K562 (cell line): ENCODE results near the gene B3GNT4. TPM values are rescaled to one million over a fixed set of nuclear protein-coding genes. Genes with fewer than 3 reads are reported as not detected.
A peak's percentile ranks its signal among the peaks of the same experiment; 100 is the strongest.

Source experiments
- ATAC-seq: fragments of 200-7000 bp; cut with Tn5 transposase; 3 replicates; pipeline ENCODE4 v1.9.1; 2020; ENCODE audit warnings: moderate library complexity
- BruUV-seq: library from RNA; stranded (reverse); fragments of 400-500 nt; replicated peaks from 2 replicates; lab custom pipeline; 2021; lab: Mats Ljungman, UMichigan
- CTCF ChIA-PET: fragments of 300-600 bp; formaldehyde crosslinking; extraction: SDS; loops from one replicate; lab custom pipeline; 2021; ENCODE audit warnings: low intra/inter-chr PET ratio; lab: Yijun Ruan, JAX
- POLR2A ChIA-PET: fragments of 300-600, 350-650 bp; sonication (Branson Sonifier 250); formaldehyde crosslinking; extraction: SDS; loops from one replicate; lab custom pipeline; 2021; ENCODE audit warnings: antibody characterized with exemption, inconsistent platforms; lab: Yijun Ruan, JAX
- DNase-seq, 4 experiments: peaks; one replicate each; pipeline versions ENCODE4 v3.0.0 to v3.0.0-alpha.2; 2011 to 2018; ENCODE audit warnings: low spot score in 3 of 4, mixed read lengths in 3 of 4; ENCODE audit errors: extremely low read depth in 1 of 4
- FAIRE-seq: peaks from 2 replicates; lab custom pipeline; 2011; peaks lifted over from hg19 to GRCh38; lab: Jason Lieb, UNC
- H2AFZ ChIP-seq: 2 replicates; pipeline ENCODE4 v1.6.0; 2011; ENCODE audit warnings: low read depth, low read length, control low read depth, inconsistent platforms
- H3K27ac ChIP-seq: fragments of 200-600 bp; 3 replicates; pipeline ENCODE4 v1.8.0; 2011; ENCODE audit warnings: low read depth, mild to moderate bottlenecking, control low read depth, inconsistent platforms, low read length, moderate library complexity, mixed read lengths; ENCODE audit errors: extremely low read depth
- H3K27me3 ChIP-seq, 2 experiments: fragments of 300-600 bp in 1 of 2; 2 replicates in 1 of 2; 3 replicates in 1 of 2; pipeline versions ENCODE4 v1.6.0 to v1.8.0; 2011; ENCODE audit warnings: inconsistent platforms in 2 of 2, low read length in 2 of 2, mild to moderate bottlenecking in 1 of 2, mixed read lengths in 1 of 2, moderate library complexity in 1 of 2; ENCODE audit not compliant: control insufficient read depth in 2 of 2, insufficient read depth in 2 of 2
- H3K36me3 ChIP-seq: fragments of 300-600 bp; 3 replicates; pipeline ENCODE4 v1.8.0; 2011; ENCODE audit warnings: mild to moderate bottlenecking, low read length, inconsistent platforms; ENCODE audit not compliant: control insufficient read depth, insufficient read depth
- H3K4me1 ChIP-seq, 2 experiments: fragments of 200-600 bp in 1 of 2; replicated peaks in 1 of 2; 2 replicates in 1 of 2; 3 replicates in 1 of 2; pipeline versions ENCODE4 v1.5.1 to v1.8.0; 2011; ENCODE audit warnings: inconsistent platforms in 2 of 2, low read length in 2 of 2, mild to moderate bottlenecking in 1 of 2, mixed read lengths in 1 of 2, moderate library complexity in 1 of 2; ENCODE audit not compliant: control insufficient read depth in 2 of 2, insufficient read depth in 2 of 2
- H3K4me2 ChIP-seq: 2 replicates; pipeline ENCODE4 v1.6.1; 2011; ENCODE audit warnings: low read length, control low read depth, inconsistent platforms, mixed read lengths; ENCODE audit not compliant: insufficient read depth
- H3K4me3 ChIP-seq: fragments of 200-600 bp; sonication (generic), shearing (Covaris generic); 2 replicates; pipeline ENCODE4 v1.5.1; 2016; ENCODE audit warnings: control low read depth, inconsistent platforms
- H3K79me2 ChIP-seq: fragments of 200-600 bp; 3 replicates; pipeline ENCODE4 v1.8.0; 2011; ENCODE audit warnings: low read length, inconsistent platforms; ENCODE audit not compliant: control insufficient read depth, insufficient read depth
- H3K9ac ChIP-seq, 2 experiments: 2 replicates each; pipeline versions ENCODE4 v1.6.0 to v1.6.1; 2011; ENCODE audit warnings: low read depth in 2 of 2, low read length in 2 of 2, control low read depth in 1 of 2, inconsistent platforms in 1 of 2, mild to moderate bottlenecking in 1 of 2, mixed read lengths in 1 of 2; ENCODE audit not compliant: insufficient read depth in 1 of 2
- H3K9me1 ChIP-seq: one replicate; pipeline ENCODE4 v1.6.0; 2011; ENCODE audit warnings: inconsistent platforms, mild to moderate bottlenecking, low read length, moderate library complexity; ENCODE audit not compliant: control insufficient read depth, insufficient read depth
- H3K9me3 ChIP-seq: replicated peaks from 2 replicates; pipeline ENCODE4 v1.5.1; 2011; ENCODE audit warnings: low read depth, low read length, inconsistent platforms; ENCODE audit not compliant: control insufficient read depth, insufficient read depth
- H4K20me1 ChIP-seq: replicated peaks from 2 replicates; pipeline ENCODE4 v1.6.1; 2011; ENCODE audit warnings: low read length, inconsistent platforms, mixed read lengths; ENCODE audit not compliant: control insufficient read depth, insufficient read depth
- FIP1L1 ChIP-seq: fragments of 200-400 bp; formaldehyde crosslinking; IDR thresholded peaks from 2 replicates; pipeline ENCODE4 v1.6.1; 2018; ENCODE audit warnings: mild to moderate bottlenecking, low read depth, low read length; ENCODE audit not compliant: poor library complexity, severe bottlenecking
- LCOR ChIP-seq: sonication (generic); formaldehyde crosslinking; IDR thresholded peaks from 2 replicates; pipeline ENCODE4 v1.8.0; 2022; ENCODE audit warnings: mild to moderate bottlenecking, missing genetic modification reagents
- NELFE ChIP-seq: IDR thresholded peaks from 2 replicates; pipeline ENCODE4 v1.6.1; 2011; ENCODE audit warnings: mild to moderate bottlenecking; ENCODE audit not compliant: insufficient read depth, insufficient read length
- PCBP2 ChIP-seq: fragments of 200-400 bp; formaldehyde crosslinking; IDR thresholded peaks from 2 replicates; pipeline ENCODE4 v1.6.1; 2018; ENCODE audit warnings: low read length, low read depth, mild to moderate bottlenecking, moderate library complexity; ENCODE audit not compliant: poor library complexity, severe bottlenecking
- WGBS: fragments of 100-300 bp; shearing (Covaris generic); methylation state at CpG from one replicate; pipeline ENCODE4 v1.1.6; 2016; ENCODE audit warnings: low coverage, mixed read lengths; ENCODE audit not compliant: insufficient coverage; ENCODE audit errors: missing lambda C conversion rate; 5-methylcytosine and 5-hydroxymethylcytosine counted together
- in situ Hi-C: fragments of 300-500 bp; cut with MboI; formaldehyde crosslinking; loops from 4 replicates; pipeline ENCODE4 v1.15.0; 2018; ENCODE audit warnings: inconsistent platforms, mixed read lengths
- intact Hi-C: fragments of 100-400 bp; cut with micrococcal nuclease; formaldehyde crosslinking; loops from 2 replicates; pipeline ENCODE4 v1.14.2; 2022
- polyA plus RNA-seq, 8 experiments: library from polyadenylated mRNA; depleted of rRNA in 4 of 8; stranded (reverse) in 5 of 8; unstranded in 3 of 8; fragments of >200 nt; fragmentation: Nextera tagmentation in 2 of 8; fragmentation: Illumina TruSeq in 1 of 8; extraction: Ambion mirVana in 2 of 8; extraction: Trizol in 1 of 8; gene quantifications; 2 replicates each; pipeline versions ENCODE4 v1.2.1 to v1.2.3, GENCODE V29; 2011 to 2014; ENCODE audit warnings: inconsistent platforms in 1 of 8, missing spikeins in 1 of 8
- total RNA-seq, 7 experiments: library from RNA; depleted of rRNA in 6 of 7; stranded (reverse); fragments of >200 nt in 6 of 7; fragmentation: Illumina TruSeq in 2 of 7; extraction: Trizol in 2 of 7; gene quantifications; 2 replicates each; pipeline versions ENCODE4 v1.2.1 to v1.2.3, GENCODE V29; 2011 to 2021; ENCODE audit warnings: low replicate concordance in 1 of 7
- TF ChIP-seq, protein P1 (sequence below): sonication (generic); formaldehyde crosslinking; IDR thresholded peaks from 2 replicates; pipeline ENCODE4 v1.8.0; 2022; ENCODE audit warnings: mild to moderate bottlenecking, low read depth, missing genetic modification reagents
- TF ChIP-seq, protein P2 (sequence below), 2 experiments: IDR thresholded peaks; 2 replicates each; pipeline ENCODE4 v1.6.1; 2011; ENCODE audit warnings: borderline replicate concordance in 1 of 2, control low read depth in 1 of 2, low read depth in 1 of 2, low read length in 1 of 2, mild to moderate bottlenecking in 1 of 2, mixed read lengths in 1 of 2, moderate library complexity in 1 of 2; ENCODE audit not compliant: insufficient read depth in 1 of 2, insufficient read length in 1 of 2, poor library complexity in 1 of 2, severe bottlenecking in 1 of 2; ENCODE audit errors: extremely low read depth in 1 of 2
- TF ChIP-seq, protein P3 (sequence below): fragments of 450-650 bp; IDR thresholded peaks from 2 replicates; pipeline ENCODE4 v1.6.1; 2014; ENCODE audit warnings: low read depth, mild to moderate bottlenecking, moderate library complexity, borderline replicate concordance

The B3GNT4 gene
- total and polyA plus RNA-seq, 9 of the 15 experiments (the other 6 are each of a cell fraction or from before 2014, with no cell fraction given), result 0.17 to 3.2 (median 1.3) TPM

DNA sequence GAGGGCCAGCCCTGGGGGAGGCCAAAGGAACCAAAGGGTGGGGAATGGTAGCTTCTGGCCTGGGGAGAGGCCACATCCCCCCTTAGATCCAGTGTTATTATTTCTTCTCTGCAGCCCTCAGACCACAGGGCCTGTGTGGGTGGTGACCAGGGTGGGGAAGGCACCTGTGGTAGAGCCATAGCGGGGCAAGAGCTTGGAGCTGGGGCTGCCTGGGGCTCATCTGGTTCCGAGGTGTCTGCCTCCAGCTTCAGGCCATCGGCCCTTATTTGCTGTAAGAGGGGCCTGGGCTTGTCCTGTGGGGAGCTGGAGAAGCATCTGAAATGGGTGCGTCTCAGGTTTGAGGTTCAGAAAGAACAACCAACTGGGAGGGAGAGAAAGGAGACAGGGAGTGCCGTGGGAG lies 2.1 kb upstream of the B3GNT4 start:
- Histone ChIP-seq H3K79me2 (no peaks in the 10 kb centered on the region), H4K20me1 (no peaks in the 10 kb centered on the region), H3K36me3 (no peaks in the 10 kb centered on the region; the same call in 2 of the 3 replicates), H3K27me3 (no peaks in the 10 kb centered on the region), H3K9me3 (no peaks in the 10 kb centered on the region), H3K9me1 (no peaks in the 10 kb centered on the region), H2AFZ (no peak overlapping the region), H3K4me3 (no peak overlapping the region), H3K9ac (peak overlapping the region in 1 of 2 experiments; percentile 65; a peak in 2 of 4 replicates), H3K4me2 (no peak overlapping the region), H3K4me1 (peaks cover 19 to 69% of the 10 kb centered on the region in 2 experiments), H3K27ac (no peak overlapping the region)
- no peak for ATAC-seq
- in situ Hi-C loops (no loop called here), intact Hi-C loops (no loop called here)
- no peak for DNase-seq
- TF ChIP-seq, protein P1, sequence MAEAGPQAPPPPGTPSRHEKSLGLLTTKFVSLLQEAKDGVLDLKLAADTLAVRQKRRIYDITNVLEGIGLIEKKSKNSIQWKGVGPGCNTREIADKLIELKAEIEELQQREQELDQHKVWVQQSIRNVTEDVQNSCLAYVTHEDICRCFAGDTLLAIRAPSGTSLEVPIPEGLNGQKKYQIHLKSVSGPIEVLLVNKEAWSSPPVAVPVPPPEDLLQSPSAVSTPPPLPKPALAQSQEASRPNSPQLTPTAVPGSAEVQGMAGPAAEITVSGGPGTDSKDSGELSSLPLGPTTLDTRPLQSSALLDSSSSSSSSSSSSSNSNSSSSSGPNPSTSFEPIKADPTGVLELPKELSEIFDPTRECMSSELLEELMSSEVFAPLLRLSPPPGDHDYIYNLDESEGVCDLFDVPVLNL (CRISPR knock-in tag), result no peak
- ChIA-PET POLR2A (interaction anchor here (1.6 kb wide), 1 partner anchor 9 kb away, joined by 7 read pairs; no protein-coding TSS in a partner anchor), CTCF (no interaction called here)
- 86% methylated on average over 4 of the region's 5 CpGs for whole genome bisulfite sequencing
- BruUV-seq, result no TSS peak
- FAIRE-seq, result no peak

DNA sequence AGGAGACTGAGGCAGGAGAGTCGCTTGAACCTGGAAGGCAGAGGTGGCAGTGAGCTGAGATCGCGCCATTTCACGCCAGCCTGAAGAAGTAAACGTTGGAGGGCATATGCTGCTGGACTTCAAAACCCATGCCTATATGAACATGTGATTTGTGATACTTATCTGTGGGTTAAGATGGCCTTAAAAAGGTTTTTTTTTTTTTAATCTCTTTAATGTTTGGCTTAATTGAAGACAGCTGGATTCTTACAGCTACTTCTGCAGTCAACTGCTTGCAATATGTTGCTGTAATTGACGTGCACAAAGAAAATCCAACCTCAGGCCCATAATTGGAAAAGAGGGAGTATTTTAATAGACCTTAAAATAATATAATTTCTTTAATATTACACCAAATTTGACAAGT lies 1.5 kb upstream of the B3GNT4 start:
- Histone ChIP-seq H3K27ac (no peak overlapping the region), H2AFZ (no peak overlapping the region), H3K9ac (no peak overlapping the region), H3K36me3 (peaks cover 4% of the 10 kb centered on the region; the same call in 2 of the 3 replicates), H3K4me2 (no peak overlapping the region), H3K27me3 (no peaks in the 10 kb centered on the region), H3K4me1 (peaks cover 15 to 67% of the 10 kb centered on the region in 2 experiments; a peak in 4 of 5 replicates), H4K20me1 (no peaks in the 10 kb centered on the region), H3K4me3 (no peak overlapping the region), H3K9me3 (no peaks in the 10 kb centered on the region), H3K79me2 (no peaks in the 10 kb centered on the region), H3K9me1 (no peaks in the 10 kb centered on the region)
- intact Hi-C loops, result no loop called here
- 85% methylated on average over 6 of the region's 6 CpGs for WGBS
- DNase-seq (no peak), ATAC-seq (no peak), FAIRE-seq (no peak)
- ChIA-PET CTCF (no interaction called here), POLR2A (interaction anchor here (1.6 kb wide), 1 partner anchor 8 kb away, joined by 7 read pairs; no protein-coding TSS in a partner anchor)
- in situ Hi-C loops, result no loop called here
- no TSS peak for BruUV-seq
- TF ChIP-seq, protein P2, sequence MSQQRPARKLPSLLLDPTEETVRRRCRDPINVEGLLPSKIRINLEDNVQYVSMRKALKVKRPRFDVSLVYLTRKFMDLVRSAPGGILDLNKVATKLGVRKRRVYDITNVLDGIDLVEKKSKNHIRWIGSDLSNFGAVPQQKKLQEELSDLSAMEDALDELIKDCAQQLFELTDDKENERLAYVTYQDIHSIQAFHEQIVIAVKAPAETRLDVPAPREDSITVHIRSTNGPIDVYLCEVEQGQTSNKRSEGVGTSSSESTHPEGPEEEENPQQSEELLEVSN (IDR thresholded peaks at IDR 0.05; ENCODE audit: borderline replicate concordance in 1 of 2, extremely low read depth in 1 of 2, insufficient read depth in 1 of 2, insufficient read length in 1 of 2, low read depth in 1 of 2, low read length in 1 of 2, poor library complexity in 1 of 2, severe bottlenecking in 1 of 2), result no peak
- no peak for TF ChIP-seq NELFE
- no peak for TF ChIP-seq PCBP2
- TF ChIP-seq, protein P3, sequence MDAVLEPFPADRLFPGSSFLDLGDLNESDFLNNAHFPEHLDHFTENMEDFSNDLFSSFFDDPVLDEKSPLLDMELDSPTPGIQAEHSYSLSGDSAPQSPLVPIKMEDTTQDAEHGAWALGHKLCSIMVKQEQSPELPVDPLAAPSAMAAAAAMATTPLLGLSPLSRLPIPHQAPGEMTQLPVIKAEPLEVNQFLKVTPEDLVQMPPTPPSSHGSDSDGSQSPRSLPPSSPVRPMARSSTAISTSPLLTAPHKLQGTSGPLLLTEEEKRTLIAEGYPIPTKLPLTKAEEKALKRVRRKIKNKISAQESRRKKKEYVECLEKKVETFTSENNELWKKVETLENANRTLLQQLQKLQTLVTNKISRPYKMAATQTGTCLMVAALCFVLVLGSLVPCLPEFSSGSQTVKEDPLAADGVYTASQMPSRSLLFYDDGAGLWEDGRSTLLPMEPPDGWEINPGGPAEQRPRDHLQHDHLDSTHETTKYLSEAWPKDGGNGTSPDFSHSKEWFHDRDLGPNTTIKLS, result no peak
- TF ChIP-seq LCOR (CRISPR knock-in tag), result no peak
- TF ChIP-seq FIP1L1, result no peak
